GM19438 (cell line): ENCODE results near the gene LIMCH1.
"Not testable (repeated sequence)": the region's sequence is repeated elsewhere in the genome, so short reads cannot be mapped to it uniquely, and the experiment has no call there.

Experiments
- ATAC-seq: cut with Tn5 transposase; IDR thresholded peaks from one replicate; pipeline ENCODE4 v1.9.1; 2021; ENCODE audit warnings: low read depth; ENCODE audit not compliant: unreplicated experiment

The LIMCH1 gene

GRCh38 chr4:41714364-41715000 is 176.5 kb downstream of the LIMCH1 start:
- no peak for ATAC-seq

DNA sequence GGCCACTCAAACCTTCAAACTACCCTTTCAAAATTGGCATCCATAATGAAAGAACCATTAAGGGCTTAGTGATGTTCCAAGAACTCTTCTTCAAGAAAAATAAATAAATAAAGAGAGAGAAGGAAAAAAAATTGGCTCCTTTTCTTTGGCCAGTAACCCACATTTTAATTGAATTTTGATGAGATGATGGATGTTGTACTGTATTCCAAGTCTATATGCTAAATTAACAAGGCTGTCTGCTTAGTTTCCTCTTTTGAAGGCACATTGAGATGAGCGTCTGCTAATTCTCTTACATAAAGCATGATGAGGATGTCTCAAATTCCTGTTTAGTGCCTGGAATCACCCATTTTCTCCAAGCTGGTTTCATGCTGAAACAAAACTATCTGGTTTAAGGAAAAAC is 177.2 kb downstream of the LIMCH1 start:
- no peak for ATAC-seq

- ATAC-seq, result no peak
Measured at GRCh38 chr4:41718907-41719306, 180.9 kb downstream of the LIMCH1 start.

DNA sequence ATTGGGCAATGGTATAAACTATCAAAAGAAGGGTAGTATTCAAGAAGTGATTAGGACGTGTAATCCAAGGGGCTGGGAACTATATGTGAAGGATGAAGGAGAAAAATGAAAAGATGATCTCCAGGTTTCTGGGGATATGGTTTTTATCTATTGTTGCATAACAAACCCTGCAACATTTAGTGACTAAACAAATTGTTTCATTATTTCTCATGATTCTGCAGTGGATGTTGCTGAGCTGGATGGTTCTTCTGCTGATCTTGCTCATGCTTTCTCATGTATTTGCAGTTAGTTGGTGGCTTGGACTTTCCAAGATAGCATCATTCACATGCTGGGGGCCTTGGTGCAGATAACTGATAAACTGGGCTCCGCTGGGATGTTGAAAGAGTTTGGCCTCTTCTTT is 181.5 kb downstream of the LIMCH1 start:
- no peak for ATAC-seq

DNA sequence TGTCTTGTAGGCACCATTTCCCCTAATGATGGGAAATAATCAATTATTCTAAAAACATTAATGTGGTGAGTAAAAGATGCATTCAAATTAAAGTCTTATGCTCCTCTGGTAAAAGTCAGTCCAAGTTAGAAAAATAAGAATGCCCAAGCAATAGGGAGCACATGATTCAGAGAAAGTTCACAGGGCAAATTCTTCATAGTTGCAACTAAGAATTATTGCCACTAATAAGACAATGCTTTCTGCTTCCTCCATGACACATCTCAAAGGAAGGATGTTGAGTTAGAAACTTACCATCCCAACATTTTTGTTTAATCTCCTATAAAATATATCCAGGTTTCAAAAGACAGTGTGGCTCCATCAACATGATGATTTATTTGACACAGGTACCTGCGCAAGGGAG is 184.2 kb downstream of the LIMCH1 start:
- no peak for ATAC-seq

DNA sequence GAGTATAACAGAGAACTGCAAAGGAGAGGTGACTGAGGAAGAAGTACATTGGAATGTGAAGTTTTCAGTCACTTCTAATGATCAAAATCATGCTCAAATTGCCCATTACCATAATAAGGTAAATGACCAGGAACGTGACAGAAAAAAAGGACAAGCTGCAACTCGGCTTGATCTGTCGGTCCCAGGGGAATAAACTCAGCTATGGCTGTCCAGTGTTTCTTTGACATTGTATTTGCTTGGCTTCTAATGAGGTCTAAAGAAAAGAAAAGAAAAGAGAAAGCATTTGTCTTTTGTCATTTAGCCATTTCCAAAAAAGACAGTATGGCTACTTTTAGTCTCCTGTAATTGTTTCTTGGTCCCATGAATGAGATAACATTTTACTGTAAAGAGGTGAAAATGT is 185.3 kb downstream of the LIMCH1 start:
- ATAC-seq, result no peak

DNA sequence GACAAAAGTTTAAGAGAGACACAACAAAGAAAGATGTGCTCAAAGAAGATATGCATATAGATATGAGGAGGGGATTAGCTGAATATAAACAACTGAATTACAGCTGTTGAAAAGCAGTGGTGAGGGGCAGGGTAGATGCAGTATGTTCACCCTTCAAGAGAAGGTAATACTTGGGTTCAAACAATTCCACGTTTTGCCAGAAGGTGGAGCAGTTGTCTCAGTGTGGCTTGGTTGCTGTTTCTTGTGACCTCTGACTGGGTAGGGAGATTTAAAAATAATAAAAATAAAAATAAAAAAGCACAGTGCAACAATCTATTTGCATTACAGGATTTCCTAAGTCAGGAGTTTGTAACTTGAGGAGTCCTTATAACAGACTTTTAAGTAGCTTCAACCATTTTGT is 187.3 kb downstream of the LIMCH1 start:
- no peak for ATAC-seq

GRCh38 chr4:41727861-41728572 is 190.1 kb downstream of the LIMCH1 start:
- no peak for ATAC-seq

DNA sequence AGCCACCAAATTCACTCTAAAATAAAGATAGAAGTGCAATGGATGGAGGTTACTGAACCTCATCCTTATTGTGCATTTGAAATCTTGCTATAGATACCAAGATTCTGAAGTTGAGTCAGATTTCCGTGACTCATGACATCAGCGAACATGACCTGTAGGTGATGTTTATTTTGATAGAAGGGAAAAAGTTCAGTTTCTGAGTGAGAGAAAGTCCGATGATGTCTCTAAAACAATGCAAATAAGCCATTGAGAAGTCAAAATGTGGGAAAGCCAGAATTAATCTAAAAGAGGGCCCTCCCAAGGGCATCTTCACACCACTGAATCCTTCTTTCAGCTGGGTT is 190.6 kb downstream of the LIMCH1 start:
- ATAC-seq, result no peak

- ATAC-seq, result no peak
Measured at GRCh38 chr4:41731569-41732126, 193.7 kb downstream of the LIMCH1 start.

GRCh38 chr4:41734371-41734770 is 196.4 kb downstream of the LIMCH1 start:
- ATAC-seq, result no peak

DNA sequence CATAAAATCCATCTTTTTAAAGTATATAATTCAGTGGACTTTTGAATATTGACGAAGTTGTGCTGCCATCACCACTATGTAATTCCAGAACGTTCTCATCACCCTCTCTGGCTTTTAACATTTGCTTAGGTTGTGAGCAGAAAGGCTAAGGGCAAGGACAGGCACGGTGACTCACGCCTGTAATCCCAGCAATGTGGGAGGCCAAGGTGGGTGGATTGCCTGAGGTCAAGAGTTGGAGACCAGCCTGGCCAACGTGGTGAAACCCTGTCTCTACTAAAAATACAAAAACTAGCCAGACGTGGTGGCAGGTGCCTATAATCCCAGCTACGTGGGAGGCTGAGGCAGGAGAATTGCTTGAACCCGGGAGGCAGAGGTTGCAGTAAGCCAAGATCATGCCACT is 199.5 kb downstream of the LIMCH1 start:
- ATAC-seq, result not testable (repeated sequence)

GRCh38 chr4:41741354-41741753 is 203.4 kb downstream of the LIMCH1 start:
- no peak for ATAC-seq

DNA sequence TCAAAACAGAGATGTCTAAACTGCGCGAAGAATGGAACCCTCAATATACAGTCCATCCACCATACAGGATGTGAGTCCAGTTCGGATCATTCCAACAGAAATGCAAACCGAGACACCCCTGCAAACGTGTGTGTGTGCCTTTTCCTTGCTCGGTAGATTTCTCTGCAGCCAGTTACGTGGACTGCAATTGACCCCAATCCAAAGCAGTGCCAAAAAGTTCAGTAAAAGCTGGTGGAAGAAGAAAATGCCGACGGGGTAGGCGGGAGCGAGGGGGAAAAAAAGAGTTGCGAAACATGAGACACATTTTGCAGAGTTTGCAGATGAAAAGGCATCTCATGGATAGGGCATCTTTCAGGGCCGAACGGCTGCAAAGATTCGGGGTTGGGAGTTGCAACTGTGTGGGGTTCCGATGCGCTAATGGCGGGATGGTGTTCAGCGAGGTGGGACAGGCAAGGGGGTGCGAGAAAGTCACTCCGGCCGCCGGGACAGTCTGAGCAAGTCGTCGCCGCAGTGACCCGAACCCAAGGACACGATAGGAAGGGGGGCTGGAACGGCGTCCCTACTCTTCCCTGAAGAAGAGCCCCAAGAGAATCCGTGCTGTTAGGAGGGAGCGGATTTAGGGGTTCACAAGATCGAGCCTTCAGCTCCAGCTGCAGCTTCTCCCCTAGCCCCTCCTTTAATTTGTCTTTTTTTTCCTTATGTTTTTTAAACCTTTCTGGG is 206.8 kb downstream of the LIMCH1 start:
- no peak for ATAC-seq

GRCh38 chr4:41745292-41746024 is 207.5 kb downstream of the LIMCH1 start:
- ATAC-seq, result no peak

DNA sequence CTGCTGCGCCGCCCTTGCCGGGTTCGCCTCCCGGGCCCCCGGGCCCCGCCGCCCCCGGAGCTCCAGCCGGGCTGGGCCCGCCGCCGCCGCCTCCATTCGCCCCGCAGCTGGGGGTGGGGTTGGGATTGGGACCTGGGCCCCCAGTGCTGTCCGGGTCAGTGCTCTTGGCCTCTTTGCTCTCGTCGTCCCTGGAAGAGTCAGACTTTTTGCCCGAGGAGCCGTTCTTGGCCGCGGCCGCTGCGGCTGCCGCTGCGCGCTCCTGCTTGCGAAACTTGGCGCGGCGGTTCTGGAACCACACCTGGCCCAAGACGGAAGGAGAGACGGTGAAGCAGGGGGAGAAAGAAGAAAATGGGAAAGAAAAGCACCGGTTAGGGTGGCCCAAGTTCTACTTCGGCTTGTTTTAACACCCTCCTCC is 208.1 kb downstream of the LIMCH1 start:
- ATAC-seq, result no peak

- ATAC-seq, result no peak
Measured at GRCh38 chr4:41746440-41747229, 208.7 kb downstream of the LIMCH1 start.

DNA sequence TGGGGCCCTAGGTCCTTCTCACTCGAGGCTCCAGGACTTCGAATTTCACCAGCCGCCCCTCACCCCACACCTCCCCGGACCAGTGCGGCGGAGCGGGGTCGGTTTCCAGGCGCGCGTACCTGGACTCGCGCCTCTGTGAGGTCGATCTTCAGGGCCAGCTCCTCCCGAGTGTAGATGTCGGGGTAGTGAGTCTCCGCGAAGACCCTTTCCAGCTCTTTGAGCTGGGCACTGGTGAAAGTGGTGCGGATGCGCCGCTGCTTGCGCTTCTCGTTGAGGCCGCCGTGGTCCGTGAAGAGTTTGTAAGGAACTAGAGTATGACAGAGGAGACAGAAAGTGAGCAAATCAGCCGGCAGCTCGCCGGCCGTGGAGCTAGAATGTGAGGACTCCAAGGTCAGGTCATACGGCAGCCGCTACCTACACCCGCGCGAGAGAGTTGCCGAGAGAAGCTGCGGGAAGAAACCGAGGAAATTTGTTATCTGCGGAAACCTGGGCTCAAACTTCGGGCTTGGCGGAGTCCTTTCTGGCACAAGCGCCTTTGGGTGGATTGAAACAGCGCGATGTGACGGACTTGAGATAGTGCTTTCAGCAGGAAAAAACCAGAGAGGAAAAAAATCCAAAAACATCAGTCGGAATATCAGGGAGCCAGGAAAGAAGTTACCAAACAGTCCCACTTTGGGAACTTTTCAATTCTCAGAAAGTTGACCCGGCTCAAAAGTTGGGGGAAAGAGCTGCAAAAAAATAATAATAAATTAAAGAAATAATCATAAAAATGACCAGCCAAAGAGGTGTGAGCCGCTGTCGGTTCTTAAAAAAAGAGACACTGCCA is 209.5 kb downstream of the LIMCH1 start:
- no peak for ATAC-seq

- ATAC-seq, result no peak
Measured at GRCh38 chr4:41748074-41748570, 210.2 kb downstream of the LIMCH1 start.
